Measurements from ENCODE around the gene SRGAP3. TPM values are rescaled to one million over a fixed set of nuclear protein-coding genes. Genes with fewer than 3 reads are reported as not detected.

Gene SRGAP3
- polyA plus RNA-seq, 3 donors, result 0.27 to 1.3 (median 0.87) TPM

- DNase-seq, result no peak
- no peaks in the 10 kb centered on the region for H3K9me3 ChIP-seq (replicated peaks in 1 of 2; ENCODE audit: control insufficient read depth in 1 of 2, insufficient read depth in 1 of 2, low read length in 2 of 2)
- Mint-ChIP-seq H3K27ac (no peak overlapping the region), H3K27me3 (ENCODE audit: low read depth in 3 of 3) (peaks cover 0 to 4% (median 0%) of the 10 kb centered on the region in 3 donors), H3K9me3 (peaks cover 0 to 10% (median 2%) of the 10 kb centered on the region in 7 donors), H3K36me3 (no peaks in the 10 kb centered on the region), H3K4me1 (peaks cover 25% of the 10 kb centered on the region), H3K4me3 (no peak overlapping the region)
- no peak overlapping the region for H3K27ac ChIP-seq (ENCODE audit: low read depth in 1 of 2, low read length in 2 of 2)
- H3K4me2 ChIP-seq (replicated peaks; ENCODE audit: extremely low read depth, low read length, poor library complexity, severe bottlenecking), result no peak overlapping the region
- H4K20me1 ChIP-seq (ENCODE audit: insufficient read depth, low read length), result no peaks in the 10 kb centered on the region
- H3K9ac ChIP-seq (ENCODE audit: insufficient read depth, low read length, poor library complexity, severe bottlenecking), result no peak overlapping the region
- H3K4me3 ChIP-seq (replicated peaks in 1 of 3; ENCODE audit: low read depth in 2 of 3, low read length in 3 of 3), result no peak overlapping the region
- H2AFZ ChIP-seq (ENCODE audit: insufficient read depth, low read depth, low read length, poor library complexity, severe bottlenecking), result no peak overlapping the region
- no peaks in the 10 kb centered on the region for H3K79me2 ChIP-seq (ENCODE audit: insufficient read depth, low read length)
- H3K27me3 ChIP-seq (ENCODE audit: control insufficient read depth in 2 of 2, insufficient read depth in 2 of 2, low read length in 2 of 2), result no peaks in the 10 kb centered on the region
- TF ChIP-seq CTCF (IDR thresholded peaks at IDR 0.05), result no peak
- H3K4me1 ChIP-seq (ENCODE audit: control insufficient read depth in 1 of 2, insufficient read depth in 2 of 2, low read length in 2 of 2), result peaks cover 0 to 2% of the 10 kb centered on the region in 2 donors
- H3K36me3 ChIP-seq (replicated peaks in 1 of 2; ENCODE audit: control insufficient read depth in 1 of 2, insufficient read depth in 2 of 2, low read length in 2 of 2), result no peaks in the 10 kb centered on the region
- intact Hi-C loops (cut with micrococcal nuclease), result no loop called here
- WGBS (ENCODE audit: insufficient coverage), result 100% methylated on average over 1 of the region's 1 CpG
Measured at GRCh38 chr3:9105421-9105820, 144.0 kb downstream of the SRGAP3 start.

GRCh38 chr3:9104121-9104520 is 145.3 kb downstream of the SRGAP3 start:
- Mint-ChIP-seq H3K4me3 (no peak overlapping the region), H3K27me3 (ENCODE audit: low read depth in 3 of 3) (no peaks in the 10 kb centered on the region), H3K4me1 (peaks cover 18% of the 10 kb centered on the region), H3K36me3 (no peaks in the 10 kb centered on the region), H3K9me3 (peaks cover 0 to 10% (median 2%) of the 10 kb centered on the region in 7 donors), H3K27ac (no peak overlapping the region)
- Histone ChIP-seq H3K4me2 (replicated peaks; ENCODE audit: extremely low read depth, low read length, poor library complexity, severe bottlenecking) (no peak overlapping the region), H3K27me3 (ENCODE audit: control insufficient read depth in 2 of 2, insufficient read depth in 2 of 2, low read length in 2 of 2) (no peaks in the 10 kb centered on the region), H3K9ac (ENCODE audit: insufficient read depth, low read length, poor library complexity, severe bottlenecking) (no peak overlapping the region), H2AFZ (ENCODE audit: insufficient read depth, low read depth, low read length, poor library complexity, severe bottlenecking) (no peak overlapping the region), H3K27ac (ENCODE audit: low read depth in 1 of 2, low read length in 2 of 2) (no peak overlapping the region), H3K4me3 (replicated peaks in 1 of 3; ENCODE audit: low read depth in 2 of 3, low read length in 3 of 3) (no peak overlapping the region), H3K79me2 (ENCODE audit: insufficient read depth, low read length) (no peaks in the 10 kb centered on the region), H4K20me1 (ENCODE audit: insufficient read depth, low read length) (no peaks in the 10 kb centered on the region), H3K4me1 (ENCODE audit: control insufficient read depth in 1 of 2, insufficient read depth in 2 of 2, low read length in 2 of 2) (no peaks in the 10 kb centered on the region), H3K9me3 (replicated peaks in 1 of 2; ENCODE audit: control insufficient read depth in 1 of 2, insufficient read depth in 1 of 2, low read length in 2 of 2) (no peaks in the 10 kb centered on the region), H3K36me3 (replicated peaks in 1 of 2; ENCODE audit: control insufficient read depth in 1 of 2, insufficient read depth in 2 of 2, low read length in 2 of 2) (no peaks in the 10 kb centered on the region)
- WGBS (ENCODE audit: insufficient coverage), result no CpG with 5 or more reads among the region's 4 CpGs
- DNase-seq, result no peak
- no peak for TF ChIP-seq CTCF (IDR thresholded peaks at IDR 0.05)
- intact Hi-C loops (cut with micrococcal nuclease), result no loop called here

Data from CD14-positive monocyte (primary cell).